ENCODE results near the gene RUFY3.

RUFY3 gene

DNA sequence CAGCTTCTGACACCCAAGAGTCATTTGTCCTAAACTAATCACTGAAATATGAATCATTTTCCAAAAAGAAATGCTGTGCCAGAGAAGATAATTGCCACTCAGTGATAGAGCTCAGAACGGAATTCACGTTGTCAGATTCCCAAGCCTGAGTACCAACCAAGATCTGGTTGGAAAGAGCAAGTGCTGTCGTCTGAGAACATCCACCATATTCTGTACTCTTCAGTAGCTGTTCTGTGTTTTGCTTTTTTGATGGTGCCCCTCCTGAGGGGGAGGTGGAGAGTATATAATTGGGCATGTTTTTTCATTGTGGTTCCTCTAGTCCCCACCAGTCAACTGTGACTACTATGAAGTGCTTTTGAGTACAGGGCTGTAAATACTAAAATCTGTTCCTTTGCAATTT lies 13.2 kb downstream of the RUFY3 start:
- DNase-seq (ENCODE audit: extremely low read depth in 1 of 2, low read depth in 1 of 2), result no peak

DNA sequence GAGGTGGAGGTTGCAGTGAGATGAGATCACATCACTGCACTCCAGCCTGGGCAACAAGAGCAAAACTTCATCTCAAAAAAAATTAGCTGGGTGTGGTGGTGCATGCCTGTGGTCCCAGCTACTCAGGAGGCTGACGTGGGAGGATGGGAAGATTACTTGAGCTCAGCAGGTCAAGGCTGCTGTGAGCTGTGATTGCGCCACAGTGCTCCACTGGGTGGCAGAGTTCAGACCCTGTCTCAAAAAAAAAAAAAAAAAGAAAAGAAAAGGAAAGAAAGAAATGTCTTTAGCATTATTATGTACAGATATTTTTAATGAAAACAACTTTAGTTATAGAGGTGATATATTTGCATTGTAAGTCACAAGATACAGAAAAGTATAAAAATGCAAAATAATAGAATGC lies 14.2 kb downstream of the RUFY3 start:
- DNase-seq (ENCODE audit: extremely low read depth in 1 of 2, low read depth in 1 of 2), result peak in 1 of 2 donors; percentile 19

DNA sequence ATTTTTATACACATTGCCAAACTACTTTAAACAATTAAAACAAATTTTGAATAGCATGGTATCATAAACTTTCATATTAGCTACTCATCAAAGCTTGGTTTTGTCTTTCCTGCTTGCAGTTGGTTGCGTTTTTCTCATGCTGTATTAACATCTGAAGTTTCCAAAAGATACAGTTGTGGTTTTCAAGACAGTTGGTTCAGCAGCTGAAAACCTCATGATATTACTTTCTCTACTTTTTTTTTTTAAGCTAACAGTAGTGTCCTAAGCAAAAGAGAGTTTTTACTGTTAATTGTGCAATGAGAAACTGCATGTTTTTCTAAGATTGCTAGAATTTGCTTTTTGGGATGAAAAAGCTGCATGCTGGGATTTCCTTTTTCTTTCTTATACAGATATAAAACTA lies 15.2 kb downstream of the RUFY3 start:
- DNase-seq (ENCODE audit: extremely low read depth in 1 of 2, low read depth in 1 of 2), result no peak

DNA sequence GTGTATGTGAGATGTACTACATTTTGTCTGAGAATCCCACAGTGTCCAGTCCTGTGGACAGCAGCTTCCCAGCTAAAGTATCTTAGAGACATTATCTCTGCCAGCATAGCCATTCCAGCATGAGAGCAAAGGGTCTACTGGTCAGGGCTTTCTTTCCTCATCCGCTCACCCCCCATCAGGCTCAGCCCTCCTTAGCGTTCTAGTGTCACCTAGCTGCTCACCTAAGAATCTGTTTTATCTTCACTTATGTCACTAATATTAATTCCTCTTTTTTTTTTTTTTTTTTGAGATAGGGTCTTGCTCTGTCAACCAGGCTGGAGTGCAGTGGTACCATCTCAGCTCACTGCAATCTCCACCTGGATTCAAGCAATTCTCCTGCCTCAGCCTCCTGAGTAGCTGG lies 15.6 kb downstream of the RUFY3 start:
- no peak for DNase-seq (ENCODE audit: extremely low read depth in 1 of 2, low read depth in 1 of 2)

DNA sequence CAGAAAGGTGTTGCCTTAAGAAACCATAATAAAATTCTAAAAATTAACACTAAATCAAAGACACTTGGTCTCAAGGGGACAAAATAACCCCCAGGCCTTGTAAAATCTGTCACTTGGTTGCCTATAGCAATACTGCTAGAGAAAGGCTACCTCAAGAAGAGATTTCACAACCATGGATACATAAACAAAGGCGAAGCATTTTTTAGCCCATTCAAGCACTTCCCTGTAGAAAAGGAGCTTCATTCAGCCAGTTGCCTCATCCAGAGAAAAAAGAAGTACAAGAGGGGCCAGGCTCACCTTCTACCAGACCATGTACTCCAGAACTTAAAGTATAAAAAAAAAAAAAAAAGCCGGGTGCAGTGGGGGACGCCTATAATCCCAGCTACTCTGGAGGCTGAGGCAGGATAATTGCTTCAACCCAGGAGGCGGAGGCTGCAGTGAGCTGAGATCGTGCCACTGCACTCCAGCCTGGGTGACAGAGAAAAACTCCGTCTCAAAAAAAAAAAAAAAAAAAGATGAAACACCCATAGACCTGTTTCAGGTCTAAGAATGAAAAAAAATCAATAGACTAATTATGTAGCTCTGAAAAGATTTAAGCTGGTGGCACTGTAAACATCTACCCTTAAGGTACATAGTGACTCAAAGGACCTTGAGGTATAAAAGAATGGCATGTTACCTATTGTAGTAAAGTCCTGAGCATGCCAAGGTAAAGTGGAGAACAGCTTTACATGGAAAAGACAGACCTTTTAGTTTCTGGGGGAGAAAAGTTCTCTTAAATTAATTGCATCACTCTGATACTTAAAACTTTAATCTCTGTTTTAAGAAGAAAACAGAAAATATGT lies 18.0 kb downstream of the RUFY3 start:
- DNase-seq (ENCODE audit: extremely low read depth in 1 of 2, low read depth in 1 of 2), result no peak

DNA sequence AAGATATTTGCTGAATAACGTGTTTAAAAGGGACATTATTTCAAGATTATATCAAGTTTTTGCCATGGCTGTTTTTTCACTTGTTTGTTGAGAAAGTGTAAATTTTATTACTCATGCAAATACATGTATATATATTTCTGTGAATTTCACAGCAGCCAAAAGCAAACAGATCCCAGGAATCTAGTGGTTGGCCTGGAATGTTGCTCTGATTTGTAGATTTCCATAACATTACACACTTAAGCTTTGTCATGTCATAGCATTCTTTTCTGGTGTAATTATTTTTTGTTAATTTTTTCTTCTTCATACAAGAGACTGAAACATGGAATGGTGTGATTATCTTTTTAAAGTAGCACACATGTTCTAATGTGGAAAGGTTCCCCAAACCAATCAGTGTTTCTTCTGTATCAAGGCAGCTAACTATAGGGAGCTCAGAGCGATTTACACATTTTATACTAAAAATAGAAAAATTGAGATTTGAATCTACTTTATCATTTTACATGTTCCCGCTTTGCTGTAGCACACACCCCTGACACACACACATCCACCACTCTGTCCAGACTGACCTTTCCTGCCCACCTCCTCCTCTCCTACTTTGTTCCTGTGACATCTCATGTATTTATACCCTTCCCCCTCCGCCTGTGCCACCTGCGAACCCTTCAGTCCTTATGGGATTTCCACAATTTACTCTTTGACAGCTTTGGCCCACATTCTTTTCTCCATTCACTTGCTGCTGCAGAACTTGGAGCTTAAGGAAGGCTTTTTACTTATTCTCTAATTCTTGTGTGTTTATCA lies 20.3 kb downstream of the RUFY3 start:
- DNase-seq (ENCODE audit: extremely low read depth in 1 of 2, low read depth in 1 of 2), result no peak

DNA sequence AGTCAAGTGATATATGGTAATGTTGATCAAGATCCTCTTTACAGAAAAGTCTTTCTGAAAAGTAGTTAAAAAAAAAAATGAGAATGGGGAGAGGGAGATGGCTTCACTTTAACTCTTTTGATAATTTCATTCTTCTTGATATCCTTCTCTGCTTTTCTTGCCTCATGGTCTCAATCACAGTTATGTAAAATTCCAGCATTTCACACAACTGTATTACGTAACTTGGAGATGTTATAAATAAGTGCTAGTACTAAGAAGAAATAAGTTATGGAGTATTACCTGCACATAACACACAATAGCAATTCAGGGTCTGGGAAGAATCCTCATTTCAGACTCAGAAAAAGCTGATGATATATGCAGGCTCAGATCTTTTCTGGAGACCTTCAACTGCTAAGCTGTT lies 22.0 kb downstream of the RUFY3 start:
- DNase-seq (ENCODE audit: extremely low read depth in 1 of 2, low read depth in 1 of 2), result no peak

DNA sequence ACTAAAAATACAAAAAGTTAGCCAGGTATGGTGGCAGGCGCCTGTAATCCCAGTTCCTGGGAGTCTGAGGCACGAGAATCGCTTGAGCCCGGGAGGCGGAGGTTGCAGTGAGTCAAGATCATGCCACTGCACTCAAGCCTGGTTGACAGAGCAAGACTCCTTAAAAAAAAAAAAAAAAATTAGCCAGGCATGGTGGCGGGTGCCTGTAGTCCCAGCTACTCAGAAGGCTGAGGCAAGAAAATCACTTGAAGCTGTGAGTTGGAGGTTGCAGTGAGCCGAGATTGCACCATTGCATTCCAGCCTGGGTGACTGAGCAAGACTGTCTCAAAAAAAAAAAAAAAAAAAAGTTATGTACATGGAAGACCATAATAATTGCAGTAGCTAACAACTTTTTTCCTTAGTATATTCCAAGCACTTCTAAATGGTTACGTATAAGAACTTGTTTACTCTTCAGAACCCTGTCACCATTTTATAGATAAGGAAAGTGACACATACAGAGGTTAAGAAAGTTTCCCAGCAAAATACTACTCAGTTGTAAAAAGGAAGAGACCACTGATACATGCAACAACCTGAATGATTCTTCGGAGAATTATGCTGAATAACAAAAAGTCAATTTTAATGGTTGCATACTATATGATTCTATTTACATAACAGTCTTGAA lies 24.5 kb downstream of the RUFY3 start:
- DNase-seq (ENCODE audit: extremely low read depth in 1 of 2, low read depth in 1 of 2), result no peak

DNA sequence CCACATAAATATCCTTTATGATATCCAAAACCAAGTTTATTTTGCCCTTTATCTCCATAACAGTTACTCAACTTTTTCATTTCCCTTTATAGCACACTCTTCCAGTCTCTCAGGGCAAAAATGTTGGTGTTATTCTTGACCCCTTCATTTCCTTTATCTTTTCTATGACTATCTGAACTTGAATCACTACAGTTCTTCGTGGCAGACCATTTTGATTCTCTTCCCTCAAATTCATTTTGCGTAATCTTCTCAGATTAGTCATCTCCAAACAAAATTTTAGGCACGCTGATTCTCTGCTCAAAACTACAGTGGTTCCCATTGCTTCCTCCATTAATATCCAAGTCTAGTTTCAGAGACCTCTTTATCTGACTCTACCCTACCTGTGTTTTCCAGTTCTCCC lies 26.1 kb downstream of the RUFY3 start:
- no peak for DNase-seq (ENCODE audit: extremely low read depth in 1 of 2, low read depth in 1 of 2)

DNA sequence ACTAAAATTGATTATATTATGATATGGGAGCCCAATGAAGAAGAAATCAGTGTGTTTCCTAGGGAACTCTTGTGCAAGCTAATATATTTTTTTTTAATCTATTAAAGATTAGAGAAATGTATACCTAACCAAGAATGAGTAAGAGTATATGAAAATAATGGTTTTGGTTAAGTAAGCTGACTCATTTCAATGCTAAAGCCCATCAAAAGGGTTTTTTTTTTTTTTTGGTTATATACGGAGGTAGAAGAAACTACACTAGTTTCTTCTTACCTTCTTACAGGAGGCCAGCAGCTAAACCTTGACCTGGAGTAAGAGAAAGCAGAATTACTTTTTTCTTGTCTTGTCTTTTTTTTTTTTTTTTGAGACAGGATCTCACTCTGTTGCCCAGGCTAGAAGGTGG lies 27.5 kb downstream of the RUFY3 start:
- DNase-seq (ENCODE audit: extremely low read depth in 1 of 2, low read depth in 1 of 2), result no peak

DNA sequence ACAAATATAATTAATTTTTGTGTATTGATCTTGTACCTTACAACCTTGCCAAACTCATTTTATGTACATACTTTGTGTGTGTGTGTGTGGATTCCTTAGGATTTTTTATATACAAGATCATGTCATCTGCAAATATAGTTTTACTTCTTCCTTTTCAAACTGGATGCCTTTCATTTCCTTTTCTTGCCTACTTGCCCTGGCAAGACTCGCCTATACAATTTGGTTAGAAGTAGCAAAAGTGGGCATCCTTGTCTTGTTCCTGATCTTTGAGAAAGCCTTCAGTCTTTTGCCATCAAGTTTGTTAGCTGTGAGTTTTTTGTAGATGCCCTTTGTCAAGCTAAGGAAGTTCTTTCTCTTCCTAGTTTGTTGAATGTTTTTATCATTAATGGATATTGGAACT lies 30.5 kb downstream of the RUFY3 start:
- DNase-seq (ENCODE audit: extremely low read depth in 1 of 2, low read depth in 1 of 2), result no peak

DNA sequence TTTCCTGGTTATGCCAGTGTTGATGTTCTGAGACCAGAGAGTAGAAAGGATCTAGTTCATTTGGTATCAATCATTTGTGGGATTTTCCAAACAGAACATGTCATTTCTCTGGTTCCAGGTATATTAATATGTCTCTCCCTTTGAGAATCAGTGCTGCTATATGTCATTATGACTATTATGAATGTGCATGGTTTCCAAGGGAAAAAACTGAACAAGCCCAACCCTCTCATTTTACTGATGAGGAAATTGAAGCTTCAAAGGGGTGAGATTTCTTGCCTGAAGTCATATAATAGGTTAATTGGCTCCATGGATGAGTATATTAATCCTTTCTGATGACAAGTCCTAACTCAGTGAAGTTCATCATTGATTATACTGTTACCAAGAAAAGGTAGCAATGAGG lies 31.9 kb downstream of the RUFY3 start:
- DNase-seq (ENCODE audit: extremely low read depth in 1 of 2, low read depth in 1 of 2), result no peak

DNA sequence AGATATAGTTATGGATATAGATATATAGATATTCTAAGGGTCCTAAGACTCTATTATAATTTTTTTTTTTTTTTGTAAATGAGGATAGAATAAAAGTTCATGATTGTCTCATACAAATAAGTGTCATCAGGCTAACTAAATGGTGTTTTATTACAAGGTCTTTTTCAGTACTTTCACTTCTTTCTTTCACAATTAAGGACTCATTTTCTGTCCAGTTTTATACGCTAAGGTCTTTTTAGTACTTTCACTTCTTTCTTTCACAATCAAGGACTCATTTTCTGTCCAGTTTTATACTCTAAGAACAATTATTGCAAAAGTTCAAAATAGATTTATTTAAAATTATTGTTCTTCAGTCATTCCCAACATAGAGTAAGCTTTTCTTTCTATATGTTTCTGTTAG lies 32.7 kb downstream of the RUFY3 start:
- no peak for DNase-seq (ENCODE audit: extremely low read depth in 1 of 2, low read depth in 1 of 2)

DNA sequence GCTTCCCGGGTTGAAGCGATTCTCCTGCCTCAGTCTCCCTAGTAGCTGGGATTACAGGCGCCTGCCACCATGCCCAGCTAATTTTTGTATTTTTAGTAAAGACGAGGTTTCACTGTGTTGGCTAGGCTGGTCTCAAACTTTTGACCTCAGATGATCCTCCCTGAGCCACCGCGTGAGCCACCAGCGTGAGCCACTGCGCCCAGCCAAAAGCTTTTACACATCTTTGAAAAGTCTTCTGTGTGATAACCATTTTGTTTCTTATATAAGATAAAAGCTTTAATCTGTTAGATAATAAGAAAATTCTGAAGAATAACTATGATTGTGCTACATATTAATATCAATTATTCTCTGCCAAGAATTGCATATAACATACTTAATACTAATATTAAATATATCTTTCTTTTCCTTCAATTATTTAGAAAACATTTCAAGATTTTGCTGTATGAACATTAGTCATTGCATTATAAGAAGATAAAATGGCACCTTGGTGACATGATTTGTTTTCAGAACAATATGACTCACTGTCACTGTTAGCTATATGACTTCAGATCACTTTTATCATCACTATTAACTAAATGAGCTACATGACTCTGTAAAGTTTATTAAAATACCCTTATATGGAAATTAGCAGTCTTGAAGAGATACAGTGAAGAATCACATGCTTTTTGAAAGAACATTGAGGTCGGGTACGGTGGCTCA lies 33.4 kb downstream of the RUFY3 start:
- DNase-seq (ENCODE audit: extremely low read depth in 1 of 2, low read depth in 1 of 2), result no peak

DNA sequence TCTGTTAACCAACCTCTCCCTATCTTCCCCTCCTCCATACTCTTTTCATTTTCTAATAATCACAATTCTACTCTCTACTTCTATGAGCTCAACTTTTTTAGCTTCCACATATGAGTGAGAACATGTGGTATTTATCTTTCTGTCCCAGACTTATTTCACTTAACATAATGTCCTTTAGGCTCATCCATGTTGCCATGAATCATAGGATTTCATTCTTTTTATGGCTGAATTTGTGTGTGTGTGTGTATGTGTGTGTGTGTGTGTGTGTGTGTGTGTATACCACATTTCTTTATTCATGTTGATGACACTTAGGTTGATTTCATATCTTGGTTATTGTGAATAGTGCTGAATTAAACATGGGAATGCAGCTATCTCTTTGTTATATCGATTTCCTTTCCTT lies 37.4 kb downstream of the RUFY3 start:
- no peak for DNase-seq (ENCODE audit: extremely low read depth in 1 of 2, low read depth in 1 of 2)

DNA sequence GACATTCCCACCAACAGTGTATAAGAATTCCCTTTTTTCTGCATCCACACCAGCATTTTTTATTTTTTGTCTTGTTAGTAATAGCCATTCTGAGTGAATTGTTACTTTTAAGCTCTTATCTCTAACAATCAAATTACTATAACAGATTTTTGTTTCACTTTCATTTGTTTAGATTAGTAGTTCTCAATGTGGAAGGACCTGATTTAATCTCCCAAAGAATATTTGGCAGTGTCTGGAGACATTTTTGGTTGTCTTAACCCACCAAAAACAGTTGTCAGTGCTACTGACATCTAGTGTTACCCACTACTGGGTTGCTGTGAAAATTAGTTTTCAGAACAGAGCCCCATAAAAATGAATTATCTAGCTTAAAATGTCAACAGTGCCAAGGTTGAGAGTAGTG lies 37.9 kb downstream of the RUFY3 start:
- DNase-seq (ENCODE audit: extremely low read depth in 1 of 2, low read depth in 1 of 2), result no peak

DNA sequence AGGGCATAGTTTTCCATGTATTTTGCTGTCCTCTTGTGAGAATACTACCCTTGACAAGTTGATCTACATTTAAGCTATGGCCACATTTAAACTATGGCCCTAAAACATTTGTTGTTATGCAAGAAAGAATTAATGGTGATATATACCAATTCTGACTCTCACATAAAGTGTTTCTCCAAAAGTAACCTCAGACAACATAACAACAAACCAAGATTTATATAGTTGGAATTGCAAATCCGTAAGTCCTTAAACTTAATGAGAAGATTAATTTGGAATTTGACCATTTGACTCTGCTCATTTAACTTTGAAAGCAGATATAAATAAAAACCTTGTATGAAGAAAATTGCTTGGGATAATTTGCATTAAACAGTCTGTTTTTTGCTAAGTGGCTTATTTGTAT lies 38.9 kb downstream of the RUFY3 start:
- DNase-seq (ENCODE audit: extremely low read depth in 1 of 2, low read depth in 1 of 2), result no peak

DNA sequence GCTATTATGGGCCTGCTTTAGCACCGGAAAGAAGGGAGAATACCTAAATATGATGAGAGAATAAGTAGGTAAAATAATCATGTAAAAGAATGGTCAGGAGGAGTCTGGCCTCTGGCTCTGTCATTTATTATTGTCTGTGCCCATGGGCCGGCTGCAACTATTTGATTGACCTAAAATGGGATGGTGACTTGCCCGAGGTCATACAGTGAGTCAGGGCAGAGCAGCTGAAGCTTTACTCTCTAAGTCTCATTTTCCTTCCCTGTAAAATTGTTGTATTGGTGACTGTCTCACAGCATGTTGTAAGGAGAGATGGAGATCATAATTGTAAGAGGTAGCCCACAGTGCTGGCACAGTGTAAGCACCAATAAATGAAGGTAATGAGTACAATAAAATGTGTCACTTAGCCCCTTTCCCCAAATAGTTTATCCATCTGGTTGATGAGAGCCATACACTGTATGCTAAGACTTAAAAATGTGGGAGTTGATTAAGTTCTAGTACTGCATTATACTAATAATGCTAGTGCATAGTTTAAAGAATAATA lies 39.6 kb downstream of the RUFY3 start:
- no peak for DNase-seq (ENCODE audit: extremely low read depth in 1 of 2, low read depth in 1 of 2)

DNA sequence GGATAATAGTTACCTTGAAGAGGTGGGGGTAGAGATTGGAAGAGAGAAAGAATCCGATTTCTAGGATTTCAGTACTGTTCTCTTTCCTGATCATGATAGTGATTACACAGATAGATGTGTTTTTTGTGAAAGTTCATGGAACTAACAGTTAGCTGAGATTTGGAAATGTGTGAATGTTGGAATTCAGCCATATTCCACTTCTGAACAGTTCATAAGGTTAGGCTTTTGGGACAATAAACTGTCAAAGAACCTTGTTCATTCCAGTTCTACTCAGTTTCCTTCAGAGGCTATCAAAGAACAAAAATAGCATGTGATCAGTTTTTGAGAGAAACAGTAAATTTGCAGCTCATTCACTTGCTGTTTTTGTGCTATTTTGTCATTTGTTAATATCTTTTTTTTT lies 43.6 kb downstream of the RUFY3 start:
- DNase-seq (ENCODE audit: extremely low read depth in 1 of 2, low read depth in 1 of 2), result no peak

DNA sequence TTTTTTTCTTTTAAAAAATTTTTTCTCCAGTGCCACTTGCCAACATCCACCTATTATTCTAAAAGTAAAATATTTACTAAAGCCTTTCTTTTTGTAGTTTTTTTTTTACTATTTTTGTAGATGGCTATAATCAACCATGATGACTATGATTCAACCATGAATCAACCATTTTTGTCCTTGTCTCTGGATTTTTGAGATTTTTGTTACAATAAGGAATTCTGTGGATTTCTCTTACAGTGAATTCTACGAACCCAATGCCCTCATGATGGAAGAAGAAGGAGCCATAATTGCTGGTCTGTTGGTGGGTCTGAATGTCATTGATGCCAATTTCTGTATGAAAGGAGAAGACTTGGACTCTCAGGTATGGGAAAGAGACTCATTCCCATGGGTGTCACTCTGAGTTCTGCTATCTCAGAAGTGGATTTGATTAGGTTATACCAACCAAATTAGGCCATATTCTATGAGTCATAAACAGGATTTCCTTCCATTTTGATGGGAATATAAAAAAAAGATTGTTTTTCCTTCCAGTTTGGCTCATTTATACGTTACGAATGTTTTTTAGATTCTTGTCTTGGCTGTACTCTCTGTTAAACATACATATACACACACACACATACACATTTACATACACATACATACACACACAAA lies 46.7 kb downstream of the RUFY3 start:
- no peak for DNase-seq (ENCODE audit: extremely low read depth in 1 of 2, low read depth in 1 of 2)
